ENCODE measurements around the gene SLMAP.
"Not testable (repeated sequence)": the region's sequence is repeated elsewhere in the genome, so short reads cannot be mapped to it uniquely, and the experiment has no call there.

SLMAP gene

DNA sequence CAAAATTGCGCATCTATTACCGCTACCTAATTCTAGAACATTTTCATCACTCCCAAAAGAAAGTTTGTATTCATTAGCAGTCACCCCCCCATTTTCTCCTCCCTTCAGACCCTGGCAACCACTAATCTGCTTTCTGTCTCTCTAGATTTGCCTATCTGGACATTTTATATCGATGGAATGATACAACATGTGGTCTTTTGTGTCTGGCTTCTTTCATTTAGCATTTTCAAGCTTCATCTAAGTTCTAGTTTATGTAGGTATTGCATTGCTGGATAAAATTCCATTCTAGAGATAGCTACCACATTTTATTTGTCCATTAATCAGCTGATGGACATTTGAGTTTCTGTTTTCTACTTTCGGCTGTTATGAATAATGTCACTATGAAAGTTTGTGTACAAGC lies 38.4 kb downstream of the SLMAP start:
- DNase-seq, result no peak

DNA sequence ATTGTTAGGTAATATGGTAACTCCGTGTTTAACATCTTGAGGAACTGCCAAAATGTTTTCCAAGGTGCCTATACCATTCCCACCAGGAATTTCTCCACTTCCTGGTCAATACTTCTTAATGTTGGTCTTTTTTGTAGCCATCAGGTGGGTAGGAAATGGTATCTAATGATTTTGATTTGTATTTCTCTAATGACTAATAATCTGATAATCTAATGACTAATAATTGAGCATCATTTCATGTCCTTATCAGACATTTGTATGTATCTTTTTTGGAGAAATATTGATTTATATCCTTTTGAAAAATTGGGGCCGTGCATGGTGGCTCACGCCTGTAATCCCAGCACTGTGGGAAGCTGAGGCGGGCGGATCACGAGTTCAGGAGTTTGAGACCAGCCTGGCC lies 38.8 kb downstream of the SLMAP start:
- DNase-seq, result no peak

GRCh38 chr3:57796261-57796660 lies 40.2 kb downstream of the SLMAP start:
- DNase-seq, result no peak

- no peak for DNase-seq
Observed at GRCh38 chr3:57797701-57798487, 41.8 kb downstream of the SLMAP start.

DNA sequence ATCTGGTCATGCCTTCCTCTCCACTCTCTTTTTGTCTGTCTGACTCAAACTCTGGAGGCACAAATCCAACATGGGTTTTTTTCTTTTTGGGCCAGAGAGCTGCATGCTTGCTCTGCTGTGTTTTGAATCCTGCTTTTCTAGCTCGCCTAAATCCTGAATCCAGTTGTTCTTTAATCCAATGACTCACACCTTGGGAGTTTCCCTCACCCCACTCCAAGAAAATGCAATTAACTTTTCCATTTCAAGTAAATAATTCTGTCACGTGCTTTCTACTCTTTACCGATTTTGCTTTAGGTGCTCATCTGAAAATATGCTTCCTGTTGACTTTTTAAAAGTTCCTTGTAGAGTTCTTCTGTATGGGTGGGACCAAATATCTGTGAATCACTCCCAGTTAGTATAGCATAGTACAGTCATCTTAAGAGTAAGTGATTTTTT lies 47.6 kb downstream of the SLMAP start:
- DNase-seq, result no peak

- DNase-seq, result no peak
Observed at GRCh38 chr3:57805266-57805665, 49.2 kb downstream of the SLMAP start.

DNA sequence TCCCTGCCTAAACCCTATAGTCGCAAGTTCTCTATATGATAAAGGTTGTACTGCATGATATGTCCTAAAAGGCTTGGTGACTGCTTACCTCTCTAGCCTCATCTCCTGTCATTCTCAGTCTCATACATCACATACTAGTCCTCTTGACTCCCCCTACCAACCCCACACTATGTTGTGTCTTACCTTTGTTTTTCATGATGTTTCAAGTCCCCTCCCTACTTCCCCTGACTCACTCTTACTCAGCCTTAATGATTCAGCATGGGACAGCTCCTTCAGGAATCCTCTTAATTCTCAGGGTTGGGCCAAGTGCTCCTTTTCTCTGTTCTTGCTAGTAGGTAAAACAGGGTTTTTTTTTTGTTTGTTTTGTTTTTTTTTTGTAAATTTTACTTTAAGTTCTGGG lies 49.6 kb downstream of the SLMAP start:
- no peak for DNase-seq

DNA sequence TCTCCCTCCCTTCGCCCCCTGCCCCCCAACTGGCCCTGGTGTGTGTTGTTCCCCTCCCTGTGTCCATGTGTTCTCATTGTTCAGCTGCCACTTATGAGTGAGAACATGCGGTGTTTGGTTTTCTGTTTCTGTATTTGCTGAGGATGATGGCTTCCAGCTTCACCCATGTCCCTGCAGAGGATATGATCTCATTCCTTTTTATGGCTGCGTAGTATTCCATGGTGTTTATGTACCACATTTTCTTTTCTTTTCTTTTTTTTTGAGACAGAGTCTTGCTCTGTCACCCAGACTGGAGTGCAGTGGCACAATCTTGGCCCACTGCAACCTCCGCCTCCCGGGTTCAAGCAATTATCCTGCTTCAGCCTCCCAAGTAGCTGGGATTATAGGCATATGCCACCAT lies 50.1 kb downstream of the SLMAP start:
- not testable (repeated sequence) for DNase-seq

GRCh38 chr3:57808961-57809608 lies 53.0 kb downstream of the SLMAP start:
- DNase-seq, result no peak

DNA sequence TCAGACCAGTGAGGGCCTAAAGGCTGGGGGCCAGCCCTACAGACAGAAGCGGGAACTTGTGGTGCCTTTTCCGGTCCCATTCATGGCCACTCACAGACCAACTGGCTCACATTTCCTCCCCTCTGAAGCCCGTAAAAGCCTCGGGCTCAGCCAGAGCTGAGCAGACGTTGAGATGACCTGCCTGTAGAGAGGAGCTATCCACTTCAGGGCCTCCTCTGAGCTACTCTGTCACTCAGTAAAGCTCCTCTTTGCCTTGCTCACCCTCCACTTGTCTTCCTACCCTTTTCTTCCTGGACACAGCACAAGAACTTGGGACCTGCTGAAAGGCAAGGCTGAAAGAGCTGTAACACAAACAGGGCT lies 53.5 kb downstream of the SLMAP start:
- no peak for DNase-seq

DNA sequence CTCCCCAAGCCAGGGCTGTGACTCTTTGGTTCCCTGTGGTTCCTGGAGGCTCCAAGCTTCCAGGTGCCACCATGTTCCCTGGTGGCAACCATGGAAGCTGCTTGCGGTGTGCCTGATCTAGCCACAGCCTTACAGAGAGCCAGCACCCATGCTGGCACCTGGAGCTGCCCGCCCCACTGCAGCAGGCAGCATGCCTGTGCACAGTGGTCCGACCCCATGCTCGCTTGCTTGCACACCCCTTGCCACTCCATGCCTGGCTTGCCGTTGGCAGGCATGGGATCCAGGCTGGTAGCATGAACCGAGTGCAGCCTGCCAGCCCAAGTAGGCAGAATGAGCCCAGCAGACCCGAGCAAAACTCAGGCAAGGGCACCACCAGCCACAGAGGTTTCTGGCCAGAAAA lies 53.9 kb downstream of the SLMAP start:
- no peak for DNase-seq

- no peak for DNase-seq
Observed at GRCh38 chr3:57810471-57811137, 54.5 kb downstream of the SLMAP start.

GRCh38 chr3:57815036-57815435 lies 58.9 kb downstream of the SLMAP start:
- DNase-seq, result peak in 2 of 4 experiments; percentile 9 to 10

GRCh38 chr3:57816471-57817095 lies 60.5 kb downstream of the SLMAP start:
- DNase-seq, result no peak

- no peak for DNase-seq
Observed at GRCh38 chr3:57818772-57819171, 62.7 kb downstream of the SLMAP start.

DNA sequence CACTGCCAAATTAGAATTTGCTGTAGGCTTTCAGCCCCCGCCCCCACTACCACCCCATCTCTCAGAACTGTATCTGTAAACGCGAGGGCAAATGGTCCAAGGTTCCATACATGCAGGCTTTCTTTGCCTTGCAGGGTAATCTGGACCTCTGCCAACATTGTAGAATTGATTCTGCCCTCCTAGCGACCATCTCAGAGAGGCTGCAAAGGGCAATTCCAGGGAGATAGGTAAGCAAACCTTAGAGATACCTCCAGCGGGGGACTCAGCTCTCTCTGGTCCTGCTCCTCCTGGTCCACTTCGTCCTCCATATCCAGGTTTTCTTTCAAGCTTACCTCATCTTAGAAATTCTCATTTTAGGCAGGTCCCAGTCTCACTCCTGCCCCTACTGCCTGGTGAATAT lies 64.4 kb downstream of the SLMAP start:
- no peak for DNase-seq

GRCh38 chr3:57821765-57822164 lies 65.7 kb downstream of the SLMAP start:
- DNase-seq, result no peak

- no peak for DNase-seq
Observed at GRCh38 chr3:57822686-57823085, 66.6 kb downstream of the SLMAP start.

GRCh38 chr3:57825116-57825515 lies 69.0 kb downstream of the SLMAP start:
- no peak for DNase-seq

GRCh38 chr3:57826245-57826951 lies 70.3 kb downstream of the SLMAP start:
- DNase-seq, result no peak

- DNase-seq, result no peak
Observed at GRCh38 chr3:57826952-57827723, 71.0 kb downstream of the SLMAP start.

DNA sequence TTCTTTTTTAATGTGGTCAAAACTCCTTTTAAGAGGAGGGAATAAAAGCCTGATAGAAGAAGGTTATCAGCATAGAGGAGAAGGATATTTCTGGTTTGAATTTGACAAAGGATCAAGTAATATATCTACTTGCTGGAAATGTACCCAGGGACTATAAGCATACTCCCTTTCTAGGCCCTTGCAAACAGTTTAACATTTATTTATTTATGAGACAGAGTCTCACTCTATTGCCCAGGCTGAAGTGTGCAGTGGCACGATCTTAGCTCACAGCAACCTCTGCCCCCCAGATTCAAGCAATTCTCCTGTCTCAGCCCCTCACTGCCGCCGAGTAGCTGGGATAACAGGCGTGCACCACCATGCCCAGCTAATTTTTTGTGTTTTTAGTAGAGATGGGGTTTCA lies 71.6 kb downstream of the SLMAP start:
- DNase-seq, result no peak
